ENCODE data around the gene MGP.

DNA sequence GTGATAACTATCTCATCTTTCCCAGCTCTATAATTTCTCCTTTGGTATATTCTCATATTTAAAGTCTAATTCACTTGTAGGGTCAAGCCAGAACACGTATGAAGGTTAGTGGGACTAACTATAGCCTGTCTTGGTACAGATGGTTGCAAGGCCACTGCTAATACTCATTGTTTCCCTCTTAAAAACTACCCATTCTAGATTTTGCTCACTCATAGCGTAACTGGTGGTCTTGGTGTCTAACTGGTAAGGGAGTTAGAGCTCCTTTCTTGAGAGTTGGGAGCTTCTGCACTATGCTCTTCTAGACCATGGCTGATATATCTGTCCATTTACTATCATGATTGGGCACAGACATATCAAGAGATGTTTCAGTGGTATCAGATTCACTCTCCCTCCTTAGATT, 8.8 kb downstream of the MGP start:
- TF ChIP-seq, protein P1, sequence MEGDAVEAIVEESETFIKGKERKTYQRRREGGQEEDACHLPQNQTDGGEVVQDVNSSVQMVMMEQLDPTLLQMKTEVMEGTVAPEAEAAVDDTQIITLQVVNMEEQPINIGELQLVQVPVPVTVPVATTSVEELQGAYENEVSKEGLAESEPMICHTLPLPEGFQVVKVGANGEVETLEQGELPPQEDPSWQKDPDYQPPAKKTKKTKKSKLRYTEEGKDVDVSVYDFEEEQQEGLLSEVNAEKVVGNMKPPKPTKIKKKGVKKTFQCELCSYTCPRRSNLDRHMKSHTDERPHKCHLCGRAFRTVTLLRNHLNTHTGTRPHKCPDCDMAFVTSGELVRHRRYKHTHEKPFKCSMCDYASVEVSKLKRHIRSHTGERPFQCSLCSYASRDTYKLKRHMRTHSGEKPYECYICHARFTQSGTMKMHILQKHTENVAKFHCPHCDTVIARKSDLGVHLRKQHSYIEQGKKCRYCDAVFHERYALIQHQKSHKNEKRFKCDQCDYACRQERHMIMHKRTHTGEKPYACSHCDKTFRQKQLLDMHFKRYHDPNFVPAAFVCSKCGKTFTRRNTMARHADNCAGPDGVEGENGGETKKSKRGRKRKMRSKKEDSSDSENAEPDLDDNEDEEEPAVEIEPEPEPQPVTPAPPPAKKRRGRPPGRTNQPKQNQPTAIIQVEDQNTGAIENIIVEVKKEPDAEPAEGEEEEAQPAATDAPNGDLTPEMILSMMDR (conservative IDR thresholded peaks at IDR 0.05) = no peak
- no peak for TF ChIP-seq ZFX (IDR thresholded peaks at IDR 0.05)

Data from C4-2B (cell line).